Gastrocnemius medialis (tissue), 4 donors: ENCODE measurements around the gene PLPPR1.

Source experiments
- POLR2A ChIP-seq, 2 donors: fragments of 450-650 bp; IDR thresholded peaks; one replicate each; pipeline ENCODE4 v1.6.1; 2017; ENCODE audit warnings: antibody characterized with exemption in 2 of 2, mild to moderate bottlenecking in 2 of 2, moderate library complexity in 2 of 2
- TF ChIP-seq, protein P1 (sequence below), 5 experiments: fragments of 450-650 bp in 3 of 5; fragments of 200-600 bp in 2 of 5; sonication (generic) in 2 of 5; IDR thresholded peaks in 4 of 5; conservative IDR thresholded peaks in 1 of 5; 1 replicate in 4 of 5; 2 replicates in 1 of 5; pipeline ENCODE4 v1.5.1; 2016 to 2019; ENCODE audit warnings: antibody characterized with exemption in 5 of 5, mild to moderate bottlenecking in 3 of 5, moderate library complexity in 3 of 5

DNA sequence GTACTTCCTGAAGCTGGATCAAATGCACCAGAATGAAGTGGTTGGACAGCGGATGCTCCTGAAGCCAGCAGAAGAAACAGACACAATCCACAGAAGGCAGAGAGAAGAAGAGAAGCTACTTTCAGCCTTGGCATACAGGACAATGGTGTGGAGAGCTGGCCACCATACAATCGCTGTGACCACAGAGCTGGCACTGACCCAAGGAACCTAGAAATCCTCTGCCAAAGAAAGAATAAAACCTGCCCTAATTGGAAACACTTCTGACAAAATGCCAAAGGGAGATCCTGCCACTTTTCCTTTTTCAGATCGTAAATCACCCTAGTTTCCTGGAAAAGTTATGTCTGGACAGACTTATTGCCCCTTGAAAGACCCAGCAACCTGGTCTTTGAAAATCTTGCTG lies 278.5 kb downstream of the PLPPR1 start:
- TF ChIP-seq, protein P1, sequence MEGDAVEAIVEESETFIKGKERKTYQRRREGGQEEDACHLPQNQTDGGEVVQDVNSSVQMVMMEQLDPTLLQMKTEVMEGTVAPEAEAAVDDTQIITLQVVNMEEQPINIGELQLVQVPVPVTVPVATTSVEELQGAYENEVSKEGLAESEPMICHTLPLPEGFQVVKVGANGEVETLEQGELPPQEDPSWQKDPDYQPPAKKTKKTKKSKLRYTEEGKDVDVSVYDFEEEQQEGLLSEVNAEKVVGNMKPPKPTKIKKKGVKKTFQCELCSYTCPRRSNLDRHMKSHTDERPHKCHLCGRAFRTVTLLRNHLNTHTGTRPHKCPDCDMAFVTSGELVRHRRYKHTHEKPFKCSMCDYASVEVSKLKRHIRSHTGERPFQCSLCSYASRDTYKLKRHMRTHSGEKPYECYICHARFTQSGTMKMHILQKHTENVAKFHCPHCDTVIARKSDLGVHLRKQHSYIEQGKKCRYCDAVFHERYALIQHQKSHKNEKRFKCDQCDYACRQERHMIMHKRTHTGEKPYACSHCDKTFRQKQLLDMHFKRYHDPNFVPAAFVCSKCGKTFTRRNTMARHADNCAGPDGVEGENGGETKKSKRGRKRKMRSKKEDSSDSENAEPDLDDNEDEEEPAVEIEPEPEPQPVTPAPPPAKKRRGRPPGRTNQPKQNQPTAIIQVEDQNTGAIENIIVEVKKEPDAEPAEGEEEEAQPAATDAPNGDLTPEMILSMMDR (IDR thresholded peaks at IDR 0.05 in 4 of 5, conservative IDR thresholded peaks at IDR 0.05 in 1 of 5) = no peak
- no peak for TF ChIP-seq POLR2A (IDR thresholded peaks at IDR 0.05)
